ENCODE data around the gene KHK.

DNA sequence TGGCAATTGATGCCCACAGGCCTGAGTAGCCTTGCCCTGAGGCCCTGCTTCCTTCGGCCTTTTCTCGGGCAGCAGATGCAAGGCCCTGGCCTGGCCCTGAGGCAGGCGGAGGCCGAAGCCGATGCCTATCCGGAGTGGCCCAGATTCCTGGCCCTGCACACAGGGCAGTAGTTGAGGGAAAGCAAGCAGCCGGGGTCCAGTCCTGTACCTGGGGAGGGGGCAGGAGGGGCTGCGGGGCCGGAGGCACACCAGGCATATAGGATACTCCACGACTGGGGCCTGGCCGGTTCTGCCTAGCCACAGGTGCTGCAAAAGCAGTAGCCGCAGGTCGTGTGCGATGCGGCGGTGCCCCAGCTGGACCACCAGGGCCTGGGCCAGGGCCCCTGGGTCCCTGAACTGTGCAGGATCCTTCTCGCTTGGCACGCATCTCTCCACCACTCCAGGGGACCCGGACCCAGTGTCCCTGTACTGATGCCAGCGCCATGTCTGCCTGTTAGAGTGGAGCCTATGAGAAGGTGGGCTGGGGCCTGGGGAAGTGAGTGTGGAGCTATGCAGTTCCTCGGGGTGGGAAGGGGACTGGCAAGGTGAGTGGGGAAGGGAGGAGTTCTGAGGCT, 50.9 kb downstream of the KHK start:
- TF ChIP-seq GATA2 (IDR thresholded peaks at IDR 0.05; ENCODE audit: low read depth, low read length) (no peak), GATA3 (IDR thresholded peaks at IDR 0.05; ENCODE audit: low read depth, low read length) (no peak)
